Measurements from ENCODE around the gene SYNGAP1. TPM values are rescaled to one million over a fixed set of nuclear protein-coding genes. Genes with fewer than 3 reads are reported as not detected.

SYNGAP1 gene
- total and polyA plus RNA-seq, 2 donors (not counting 1 experiment from before 2014, with no cell fraction given) = 3.6 to 7.3 TPM

GRCh38 chr6:33417128-33417902, 2.5 kb upstream of the SYNGAP1 start:
- Histone ChIP-seq H3K4me2 (ENCODE audit: extremely low read depth, insufficient read depth, low read length) (peak overlapping the region; percentile 85), H3K27ac (ENCODE audit: insufficient read depth, low read length) (peak overlapping the region; percentile 100), H2AFZ (ENCODE audit: low read length) (no peak overlapping the region), H3K27me3 (ENCODE audit: control insufficient read depth, insufficient read depth, low read length) (no peaks in the 10 kb centered on the region), H3K4me1 (ENCODE audit: control insufficient read depth, extremely low read depth, insufficient read depth, low read length) (peaks cover 24% of the 10 kb centered on the region), H3K36me3 (ENCODE audit: control insufficient read depth, insufficient read depth, low read length) (peaks cover 7% of the 10 kb centered on the region), H3K9ac (ENCODE audit: insufficient read depth, low read length) (peak overlapping the region; percentile 93), H4K20me1 (ENCODE audit: control insufficient read depth, extremely low read depth, insufficient read depth, low read length) (no peaks in the 10 kb centered on the region), H3K9me3 (ENCODE audit: control insufficient read depth, insufficient read depth, low read depth, low read length) (no peaks in the 10 kb centered on the region), H3K79me2 (ENCODE audit: control insufficient read depth, insufficient read depth, low read length) (peaks cover 55% of the 10 kb centered on the region), H3K4me3 (replicated peaks in 1 of 4; ENCODE audit: control extremely low read depth in 1 of 4, insufficient read depth in 1 of 4, low read depth in 3 of 4, low read length in 4 of 4) (peak overlapping the region; percentile 77 to 95 (median 83))
- DNase-seq (ENCODE audit: low read depth in 2 of 2) = peak; percentile 72 to 89
- TF ChIP-seq CTCF (conservative IDR thresholded peaks at IDR 0.05 in 1 of 2, IDR thresholded peaks at IDR 0.05 in 1 of 2; ENCODE audit: low read depth in 1 of 2, low read length in 2 of 2) (no peak), EZH2 (IDR thresholded peaks at IDR 0.05; ENCODE audit: low read length, missing control alignments) (no peak)

GRCh38 chr6:33417903-33418689, 1.8 kb upstream of the SYNGAP1 start, which contains the start of gene CUTA:
TSS of gene CUTA (minus strand) at chr6:33418107. CDS start at chr6:33418000, 107 bp downstream.
- peak within 1 kb of the TSS; percentile 100 for H3K27ac ChIP-seq (ENCODE audit: insufficient read depth, low read length)
- peak; percentile 10 to 19 for TF ChIP-seq CTCF (conservative IDR thresholded peaks at IDR 0.05 in 1 of 2, IDR thresholded peaks at IDR 0.05 in 1 of 2; ENCODE audit: low read depth in 1 of 2, low read length in 2 of 2)
- no peak for TF ChIP-seq EZH2 (IDR thresholded peaks at IDR 0.05; ENCODE audit: low read length, missing control alignments)
- peak within 1 kb of the TSS; percentile 93 for H3K9ac ChIP-seq (ENCODE audit: insufficient read depth, low read length)
- no peaks in the 10 kb centered on the region for H4K20me1 ChIP-seq (ENCODE audit: control insufficient read depth, extremely low read depth, insufficient read depth, low read length)
- peak; percentile 100 for DNase-seq (ENCODE audit: low read depth in 2 of 2)
- no peaks in the 10 kb centered on the region for H3K9me3 ChIP-seq (ENCODE audit: control insufficient read depth, insufficient read depth, low read depth, low read length)
- H2AFZ ChIP-seq (ENCODE audit: low read length) = peak within 1 kb of the TSS; percentile 54
- H3K27me3 ChIP-seq (ENCODE audit: control insufficient read depth, insufficient read depth, low read length) = no peaks in the 10 kb centered on the region
- peaks cover 24% of the 10 kb centered on the region for H3K4me1 ChIP-seq (ENCODE audit: control insufficient read depth, extremely low read depth, insufficient read depth, low read length)
- H3K36me3 ChIP-seq (ENCODE audit: control insufficient read depth, insufficient read depth, low read length) = peaks cover 7% of the 10 kb centered on the region
- peak within 1 kb of the TSS; percentile 94 for H3K4me2 ChIP-seq (ENCODE audit: extremely low read depth, insufficient read depth, low read length)
- H3K79me2 ChIP-seq (ENCODE audit: control insufficient read depth, insufficient read depth, low read length) = peaks cover 49% of the 10 kb centered on the region
- H3K4me3 ChIP-seq (replicated peaks in 1 of 4; ENCODE audit: control extremely low read depth in 1 of 4, insufficient read depth in 1 of 4, low read depth in 3 of 4, low read length in 4 of 4) = peak within 1 kb of the TSS; percentile 77 to 95 (median 83)

- DNase-seq (ENCODE audit: low read depth in 2 of 2) = peak in 1 of 2 donors; percentile 36
- H3K27me3 ChIP-seq (ENCODE audit: control insufficient read depth, insufficient read depth, low read length) = no peaks in the 10 kb centered on the region
- H3K4me2 ChIP-seq (ENCODE audit: extremely low read depth, insufficient read depth, low read length) = peak overlapping the region; percentile 94
- peak overlapping the region; percentile 25 to 53 (median 40) for H3K4me3 ChIP-seq (replicated peaks in 1 of 4; ENCODE audit: control extremely low read depth in 1 of 4, insufficient read depth in 1 of 4, low read depth in 3 of 4, low read length in 4 of 4)
- peak overlapping the region; percentile 75 for H3K9ac ChIP-seq (ENCODE audit: insufficient read depth, low read length)
- peaks cover 9% of the 10 kb centered on the region for H3K36me3 ChIP-seq (ENCODE audit: control insufficient read depth, insufficient read depth, low read length)
- peak overlapping the region; percentile 100 for H3K27ac ChIP-seq (ENCODE audit: insufficient read depth, low read length)
- H2AFZ ChIP-seq (ENCODE audit: low read length) = peak overlapping the region; percentile 54
- no peaks in the 10 kb centered on the region for H4K20me1 ChIP-seq (ENCODE audit: control insufficient read depth, extremely low read depth, insufficient read depth, low read length)
- H3K79me2 ChIP-seq (ENCODE audit: control insufficient read depth, insufficient read depth, low read length) = peaks cover 43% of the 10 kb centered on the region
- peaks cover 24% of the 10 kb centered on the region for H3K4me1 ChIP-seq (ENCODE audit: control insufficient read depth, extremely low read depth, insufficient read depth, low read length)
- no peak for TF ChIP-seq EZH2 (IDR thresholded peaks at IDR 0.05; ENCODE audit: low read length, missing control alignments)
- H3K9me3 ChIP-seq (ENCODE audit: control insufficient read depth, insufficient read depth, low read depth, low read length) = no peaks in the 10 kb centered on the region
Observed at GRCh38 chr6:33418690-33419291, 1.1 kb upstream of the SYNGAP1 start.
